Hematopoietic multipotent progenitor cell treated with erythropoietin and hydrocortisone succinate and interleukin-3 and kit ligand, for 4 days (in vitro differentiated cells): Measurements from ENCODE around the gene YIF1A.
"Not testable (repeated sequence)": the region's sequence is repeated elsewhere in the genome, so short reads cannot be mapped to it uniquely, and the experiment has no call there.

Experiments
- DNase-seq: peaks from one replicate; pipeline ENCODE4 v3.0.0-alpha.2; 2015

Gene YIF1A

GRCh38 chr11:66267379-66268243 lies 21.3 kb downstream of the YIF1A start:
- peak; percentile 93 for DNase-seq

GRCh38 chr11:66267039-66267378 lies 21.9 kb downstream of the YIF1A start:
- no peak for DNase-seq

GRCh38 chr11:66266378-66267038 lies 22.4 kb downstream of the YIF1A start:
- DNase-seq = no peak

- no peak for DNase-seq
Observed at GRCh38 chr11:66265531-66266377, 23.2 kb downstream of the YIF1A start.

GRCh38 chr11:66264914-66265313 lies 24.0 kb downstream of the YIF1A start:
- peak; percentile 47 for DNase-seq

- no peak for DNase-seq
Observed at GRCh38 chr11:66264383-66264782, 24.6 kb downstream of the YIF1A start.

GRCh38 chr11:66263785-66264184 lies 25.2 kb downstream of the YIF1A start:
- DNase-seq = no peak

GRCh38 chr11:66263231-66263630 lies 25.7 kb downstream of the YIF1A start:
- DNase-seq = no peak

- no peak for DNase-seq
Observed at GRCh38 chr11:66262696-66263095, 26.2 kb downstream of the YIF1A start.

- no peak for DNase-seq
Observed at GRCh38 chr11:66262191-66262590, 26.8 kb downstream of the YIF1A start.

- no peak for DNase-seq
Observed at GRCh38 chr11:66261578-66261977, 27.4 kb downstream of the YIF1A start.

GRCh38 chr11:66259956-66260355 lies 29.0 kb downstream of the YIF1A start:
- no peak for DNase-seq

GRCh38 chr11:66259225-66259624 lies 29.7 kb downstream of the YIF1A start:
- DNase-seq = no peak

GRCh38 chr11:66258473-66258893 lies 30.5 kb downstream of the YIF1A start:
- no peak for DNase-seq

GRCh38 chr11:66253081-66253480 lies 35.9 kb downstream of the YIF1A start:
- DNase-seq = not testable (repeated sequence)

GRCh38 chr11:66251809-66252208 lies 37.1 kb downstream of the YIF1A start:
- DNase-seq = no peak

- no peak for DNase-seq
Observed at GRCh38 chr11:66248903-66249302, 40.0 kb downstream of the YIF1A start.

GRCh38 chr11:66247801-66248200 lies 41.1 kb downstream of the YIF1A start:
- DNase-seq = no peak

- DNase-seq = no peak
Observed at GRCh38 chr11:66247295-66247694, 41.6 kb downstream of the YIF1A start.

GRCh38 chr11:66243782-66244535 lies 45.0 kb downstream of the YIF1A start:
- DNase-seq = no peak

- no peak for DNase-seq
Observed at GRCh38 chr11:66242095-66242765, 46.7 kb downstream of the YIF1A start.

- DNase-seq = no peak
Observed at GRCh38 chr11:66240781-66241136, 48.2 kb downstream of the YIF1A start.
